Forelimb muscle (tissue), 1 donor: Measurements from ENCODE around the gene MPP1. TPM values are rescaled to one million over a fixed set of nuclear protein-coding genes. Genes with fewer than 3 reads are reported as not detected.
"Not testable (repeated sequence)": the region's sequence is repeated elsewhere in the genome, so short reads cannot be mapped to it uniquely, and the experiment has no call there.

Source experiments
- DNase-seq: peaks from one replicate; pipeline ENCODE4 v3.0.0-alpha.2; 2013; ENCODE audit warnings: low read depth
- polyA plus RNA-seq: library from polyadenylated mRNA; unstranded; fragments of 120-200 nt; gene quantifications from one replicate; pipeline ENCODE4 v1.2.1, GENCODE V29; 2013; ENCODE audit not compliant: insufficient read length

MPP1 gene
- polyA plus RNA-seq = 17.6 TPM

DNA sequence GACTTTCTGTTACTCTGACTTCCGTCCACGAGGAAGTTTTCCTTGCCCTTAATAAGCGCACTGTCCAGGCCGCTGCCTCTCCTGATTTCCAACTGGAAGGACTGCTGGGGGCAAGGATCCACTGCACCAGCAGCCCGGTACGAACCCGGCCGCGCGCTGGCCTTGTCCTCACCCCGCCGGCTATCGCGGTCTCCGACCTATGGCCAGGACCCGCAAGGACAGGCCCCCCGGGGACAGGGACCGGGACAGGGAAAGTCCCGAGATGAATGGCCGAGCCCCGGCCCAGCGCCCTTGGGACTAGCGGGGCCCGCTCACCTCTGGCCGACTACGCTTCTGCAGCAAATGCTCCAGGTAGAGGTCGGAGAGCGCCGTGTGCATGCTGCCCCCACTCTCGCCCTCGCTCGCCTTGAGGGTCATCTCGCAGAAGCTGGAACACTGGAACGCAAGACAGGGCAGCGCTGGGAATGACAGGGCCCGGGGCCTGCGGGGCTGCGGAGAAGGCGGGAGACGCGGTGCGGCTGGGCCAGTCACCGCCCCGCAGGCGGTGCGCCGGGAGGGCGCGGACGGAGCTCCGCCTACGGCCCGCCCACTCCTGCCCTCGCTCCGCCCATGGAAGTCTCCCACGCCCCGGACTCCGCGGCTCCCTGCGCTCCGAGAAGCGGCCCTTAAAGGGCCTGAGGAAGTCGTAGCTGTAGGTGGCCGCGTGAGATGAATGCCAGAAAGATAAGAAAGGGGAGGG is at the start of gene MPP1:
Gene MPP1 (minus strand): TSS at position 529 of the 739 bp plus-strand sequence. CDS start 112 bp downstream, at position 417.
- peak; percentile 38 for DNase-seq

DNA sequence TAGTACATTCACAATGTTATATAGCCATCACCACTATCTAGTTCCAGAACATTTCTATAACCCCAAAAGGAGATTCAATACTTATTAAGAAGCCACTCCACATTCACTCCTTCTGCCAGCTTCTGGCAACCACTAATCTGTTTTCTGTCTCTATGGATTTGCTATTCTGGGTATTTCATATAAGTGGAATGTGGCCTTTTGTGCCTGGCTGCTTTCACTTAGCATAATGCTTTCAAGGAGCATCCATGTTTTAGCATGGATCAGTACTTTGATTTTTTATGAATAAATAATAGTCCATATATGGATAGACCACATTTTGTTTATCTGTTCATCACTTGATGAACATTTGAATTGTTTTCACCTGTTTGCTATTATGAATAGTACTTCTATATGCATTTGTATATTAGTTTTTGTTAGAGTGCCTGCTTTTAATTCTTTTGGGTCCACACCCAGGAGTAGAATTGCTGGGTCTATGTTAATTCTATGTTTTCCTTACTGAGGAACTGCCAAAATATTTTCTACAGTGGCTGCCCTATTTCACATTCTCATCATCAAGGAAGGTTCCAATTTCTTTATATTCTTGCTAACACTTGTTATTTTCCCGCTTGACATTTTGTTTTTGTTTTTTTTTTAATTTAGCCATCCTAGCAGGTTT is 45.8 kb upstream of the MPP1 start:
- DNase-seq = no peak

DNA sequence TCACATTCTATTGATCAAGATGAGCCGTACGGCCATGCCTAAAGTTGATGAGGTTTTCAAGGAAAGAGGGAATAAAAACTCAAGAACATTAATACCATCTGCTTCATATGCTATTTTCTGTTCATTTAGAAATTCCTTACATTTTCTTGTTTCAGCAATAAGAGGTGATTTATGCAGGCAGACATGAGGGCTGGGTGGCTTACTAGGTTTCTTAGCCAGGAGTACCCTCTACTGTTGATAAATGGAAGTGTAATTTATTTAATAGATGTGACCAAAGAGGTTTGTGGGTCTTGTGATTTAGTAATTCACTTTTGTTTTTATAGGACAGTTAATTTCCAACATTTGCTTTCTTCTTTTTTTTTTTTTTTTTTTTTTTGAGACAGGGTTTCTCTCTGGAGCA is 35.6 kb upstream of the MPP1 start:
- DNase-seq = peak; percentile 9

DNA sequence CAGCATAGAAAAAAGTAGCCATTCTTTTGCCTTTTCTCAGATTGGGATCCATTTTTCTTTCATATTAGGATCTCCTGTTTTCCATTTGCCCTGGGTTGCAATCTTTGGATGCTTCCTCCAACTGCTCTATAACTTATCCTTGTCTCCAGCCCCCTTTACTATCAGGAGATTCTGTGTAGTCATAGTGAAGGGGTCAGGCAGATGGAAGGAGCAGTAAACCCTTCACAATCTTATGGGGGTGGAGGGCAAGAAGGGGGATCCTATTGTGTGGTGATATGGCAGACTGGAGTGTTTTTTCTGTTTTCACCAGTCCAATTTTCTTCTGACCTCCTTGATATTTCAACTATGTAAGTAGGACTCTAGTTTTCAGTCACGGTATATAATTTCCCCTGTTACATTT is 30.9 kb upstream of the MPP1 start:
- DNase-seq = no peak

DNA sequence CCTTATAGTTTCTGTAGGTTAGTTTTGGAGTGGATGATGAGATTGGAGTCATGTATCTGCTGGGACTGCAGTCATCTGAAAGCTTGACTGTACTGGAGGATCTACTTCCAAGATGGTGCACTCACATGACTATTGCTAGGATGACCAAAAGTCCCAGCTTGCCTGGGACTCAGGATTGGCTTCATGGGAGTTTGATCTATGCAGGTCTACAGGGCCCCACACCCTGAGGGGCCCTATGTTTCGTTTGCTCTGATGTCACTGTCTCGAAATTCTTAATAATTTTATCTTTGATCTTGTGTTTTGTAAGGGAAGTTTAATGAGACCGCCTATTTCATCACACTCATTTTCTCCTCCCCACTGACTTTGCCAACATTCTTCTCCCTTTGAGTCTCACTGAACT is 29.3 kb upstream of the MPP1 start, which contains the start of gene SMIM9:
Gene SMIM9 (minus strand): TSS at position 101 of the 400 bp plus-strand sequence. CDS start 3,806 bp downstream, outside the sequence.
- DNase-seq = no peak

DNA sequence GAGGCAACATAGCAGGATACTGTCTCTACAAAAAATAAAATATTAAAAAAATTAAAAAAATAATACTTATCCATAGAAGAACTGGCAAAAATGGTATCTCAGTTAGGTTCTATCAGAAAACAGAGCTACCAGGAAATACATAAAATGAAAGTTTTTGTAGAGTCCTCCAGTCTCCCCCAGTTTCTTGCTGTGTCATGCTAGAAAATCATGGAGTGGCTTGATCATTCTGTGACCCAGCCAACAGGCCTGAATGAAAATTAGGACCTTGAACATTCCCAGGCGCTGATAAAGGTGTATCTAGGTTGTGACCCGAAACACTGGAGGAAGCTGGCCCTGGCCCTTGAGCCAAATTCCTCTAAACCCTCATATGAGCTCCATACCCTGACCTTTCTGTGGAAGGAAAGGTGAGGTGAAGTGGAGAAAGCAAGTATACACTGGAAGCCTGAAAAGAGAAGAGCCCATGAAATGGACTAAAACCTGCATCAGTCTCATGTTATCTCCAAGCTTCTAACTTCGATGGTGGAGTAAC is 28.5 kb upstream of the MPP1 start:
- DNase-seq = no peak

DNA sequence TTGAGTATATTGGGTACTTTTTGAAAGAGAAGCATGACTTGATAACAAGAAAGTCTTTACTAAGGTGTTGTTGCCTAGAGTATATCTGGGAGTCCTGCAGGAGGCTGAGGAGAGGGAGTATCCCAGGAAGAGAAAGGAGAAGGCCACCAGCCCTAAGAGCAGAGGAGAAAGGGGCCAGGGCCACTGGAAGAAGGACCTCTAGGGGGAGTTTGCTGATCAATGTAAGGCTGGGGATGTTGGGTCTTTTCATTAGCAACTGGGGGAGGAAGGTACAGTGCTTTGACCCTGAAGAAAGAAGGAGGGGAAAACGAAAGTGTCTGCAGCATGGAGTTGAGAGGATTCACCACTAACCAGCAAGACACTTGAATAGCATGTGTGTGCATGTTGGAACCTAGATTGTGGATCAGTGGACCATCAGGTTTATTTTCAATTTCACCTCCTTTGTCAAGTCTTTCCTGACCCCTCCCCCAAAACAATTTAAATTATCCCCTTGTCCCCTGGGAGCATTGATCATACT is 24.7 kb upstream of the MPP1 start:
- no peak for DNase-seq

DNA sequence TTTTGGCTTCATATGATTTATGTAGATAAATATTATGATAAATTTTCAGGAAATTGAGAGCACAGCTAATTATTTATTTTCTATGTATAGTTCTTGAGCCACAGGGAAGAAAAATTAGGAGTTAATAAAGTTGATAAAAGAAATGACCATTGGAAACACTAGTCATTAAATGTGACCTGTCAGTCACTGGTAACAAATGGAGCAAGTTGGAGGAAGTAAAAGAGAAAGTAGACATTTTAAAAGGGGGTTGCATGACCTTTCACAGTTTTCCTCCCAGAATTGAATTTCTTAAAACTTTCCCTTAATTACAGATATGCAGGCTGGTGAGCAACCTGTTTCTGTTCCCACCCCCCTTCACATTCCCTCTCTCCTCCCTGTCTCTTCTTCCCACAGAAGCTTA is 23.8 kb upstream of the MPP1 start:
- no peak for DNase-seq

DNA sequence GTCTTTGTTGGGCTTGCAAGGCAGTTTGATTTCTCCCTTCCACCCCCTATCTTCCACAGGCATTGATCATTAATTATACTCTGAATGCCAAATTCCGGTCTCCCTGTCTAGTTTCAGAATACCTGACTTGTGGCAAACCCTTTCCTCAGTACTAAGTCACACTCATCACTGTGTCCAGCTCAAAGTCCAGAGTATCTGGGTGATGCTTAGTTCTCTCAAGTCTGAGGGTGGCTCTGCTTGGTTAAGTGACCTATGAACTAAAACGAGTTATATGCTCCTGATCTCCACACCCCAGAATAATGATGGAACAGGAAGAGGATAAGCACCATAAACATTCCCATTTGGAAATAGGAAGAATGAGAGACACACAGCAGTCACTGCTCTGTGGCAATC is 22.7 kb upstream of the MPP1 start:
- DNase-seq = no peak

DNA sequence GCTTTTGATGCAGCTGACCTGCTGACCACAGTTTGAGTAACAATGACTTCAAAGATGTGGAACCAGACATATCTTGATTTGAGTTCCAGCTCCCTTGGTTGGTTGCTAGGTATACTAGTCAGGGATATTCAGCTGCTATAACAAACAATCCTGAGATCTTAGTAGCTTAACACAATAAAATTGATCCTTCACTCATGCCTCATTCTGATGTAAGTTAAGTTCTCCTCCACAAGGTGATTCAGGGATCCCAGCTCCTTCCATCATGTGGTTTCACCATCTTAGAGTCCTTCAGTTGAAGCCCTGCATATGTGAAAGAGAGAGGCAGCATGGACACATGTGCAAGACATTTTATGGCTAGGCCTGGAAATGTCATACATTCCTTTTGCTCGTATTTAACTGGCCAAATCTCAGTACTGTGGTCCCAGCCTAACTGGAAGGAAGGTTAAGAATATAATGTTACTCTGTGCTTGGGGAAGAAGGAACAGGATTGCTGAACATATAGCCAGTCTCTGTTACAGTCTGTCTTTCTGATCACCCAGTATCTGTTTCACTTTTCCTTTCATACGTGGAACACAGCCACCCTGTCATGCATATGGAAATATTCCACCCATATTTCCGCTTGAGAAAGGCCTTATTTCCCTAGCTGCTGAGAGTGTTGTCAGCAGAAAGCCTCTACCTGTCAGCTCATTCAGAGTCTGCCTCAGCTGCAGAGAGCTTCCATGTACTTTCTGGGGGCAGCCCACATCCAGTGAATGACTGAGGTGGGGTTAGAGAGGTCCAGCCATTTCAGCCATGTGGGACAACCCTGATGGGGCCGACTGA is 22.1 kb upstream of the MPP1 start:
- no peak for DNase-seq

DNA sequence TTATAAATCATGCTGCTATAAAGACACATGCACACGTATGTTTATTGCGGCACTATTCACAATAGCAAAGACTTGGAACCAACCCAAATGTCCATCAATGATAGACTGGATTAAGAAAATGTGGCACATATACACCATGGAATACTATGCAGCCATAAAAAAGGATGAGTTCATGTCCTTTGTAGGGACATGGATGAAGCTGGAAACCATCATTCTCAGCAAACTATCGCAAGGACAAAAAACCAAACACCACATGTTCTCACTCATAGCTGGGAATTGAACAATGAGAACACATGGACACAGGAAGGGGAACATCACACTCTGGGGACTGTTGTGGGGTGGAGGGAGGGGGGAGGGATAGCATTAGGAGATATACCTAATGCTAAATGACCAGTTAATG is 20.3 kb upstream of the MPP1 start:
- DNase-seq = not testable (repeated sequence)

DNA sequence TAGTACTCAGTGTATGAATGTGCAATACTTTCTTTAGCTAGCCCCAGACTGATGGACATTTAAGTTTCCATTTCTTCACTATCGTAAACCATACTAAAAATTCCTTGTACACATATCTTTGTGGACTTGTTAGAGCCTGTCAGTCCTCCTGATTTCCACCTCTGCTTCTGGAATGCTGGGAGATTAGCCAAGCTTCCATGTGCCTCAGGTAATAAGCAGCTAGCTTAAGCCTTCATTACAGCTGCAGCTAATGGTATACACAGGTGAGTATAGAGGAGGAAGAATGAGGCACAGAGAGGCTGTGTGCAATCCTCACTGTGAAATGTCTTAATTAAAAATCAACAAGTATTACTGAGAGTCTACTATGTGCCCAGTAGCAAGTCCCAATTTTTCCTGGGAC is 19.4 kb upstream of the MPP1 start:
- DNase-seq = no peak

DNA sequence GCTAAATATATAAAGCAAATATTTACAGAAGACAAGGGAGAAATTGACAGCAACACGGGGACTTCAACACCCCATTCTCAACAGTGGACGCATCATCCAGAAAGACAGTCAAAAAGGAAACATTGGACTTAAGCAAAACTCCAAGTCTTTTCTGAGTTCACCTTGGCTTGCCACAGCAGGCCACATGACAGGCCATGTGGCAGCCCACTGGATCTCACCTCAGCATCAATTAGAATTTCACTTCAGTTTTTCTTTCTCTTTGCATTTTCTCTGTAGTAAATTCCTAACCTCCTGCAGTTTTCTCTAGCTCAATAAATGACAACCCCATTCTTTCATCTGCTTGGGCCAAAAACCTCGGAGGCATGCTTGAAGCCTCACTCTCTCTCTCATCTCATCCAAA is 16.7 kb upstream of the MPP1 start:
- DNase-seq = no peak

DNA sequence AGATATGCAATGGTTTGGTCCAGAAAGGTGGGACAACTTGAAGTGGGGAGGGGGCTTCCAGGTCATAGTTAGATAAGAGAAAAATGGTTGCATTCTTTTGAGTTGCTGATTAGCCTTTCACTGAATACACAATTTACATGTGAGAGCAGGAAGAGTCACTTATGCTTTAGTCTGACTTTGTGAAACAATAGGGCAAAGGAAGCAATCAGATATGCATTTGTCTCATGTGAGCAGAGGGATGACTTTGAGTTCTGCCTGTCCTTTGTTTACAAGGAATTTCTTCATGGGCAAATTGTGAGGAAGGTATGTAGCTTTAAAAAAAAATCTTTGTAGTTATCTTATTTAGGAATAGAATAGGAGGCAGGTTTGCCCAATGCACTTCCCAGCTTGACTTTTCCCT is 16.2 kb upstream of the MPP1 start:
- DNase-seq = no peak

DNA sequence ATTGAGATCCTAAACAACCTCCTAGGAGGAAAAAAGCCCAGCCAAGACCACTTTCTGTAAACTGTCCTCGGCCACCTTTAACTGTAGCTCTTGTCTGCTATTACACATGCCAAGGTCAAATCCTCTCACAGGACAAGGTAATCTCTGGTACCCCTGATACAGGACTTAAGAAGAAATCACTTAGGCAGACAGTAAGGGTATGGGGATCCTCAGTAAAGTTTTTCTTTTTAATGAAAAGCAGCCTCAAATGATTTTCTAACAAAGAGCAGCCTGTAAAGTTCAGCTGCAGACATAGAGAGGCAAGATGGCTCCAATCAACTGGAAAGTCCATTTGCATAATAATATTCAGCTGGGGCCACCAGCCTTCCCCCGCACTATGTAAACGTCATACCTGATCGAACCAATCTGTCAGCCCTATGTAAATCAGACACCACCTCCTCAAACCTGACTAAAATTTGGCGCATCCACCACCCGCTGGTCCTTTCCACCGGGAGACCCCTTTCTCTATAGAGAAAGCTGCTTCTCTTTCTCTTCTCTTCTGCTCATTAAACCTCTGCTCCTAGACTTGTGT is 14.6 kb upstream of the MPP1 start:
- DNase-seq = no peak

DNA sequence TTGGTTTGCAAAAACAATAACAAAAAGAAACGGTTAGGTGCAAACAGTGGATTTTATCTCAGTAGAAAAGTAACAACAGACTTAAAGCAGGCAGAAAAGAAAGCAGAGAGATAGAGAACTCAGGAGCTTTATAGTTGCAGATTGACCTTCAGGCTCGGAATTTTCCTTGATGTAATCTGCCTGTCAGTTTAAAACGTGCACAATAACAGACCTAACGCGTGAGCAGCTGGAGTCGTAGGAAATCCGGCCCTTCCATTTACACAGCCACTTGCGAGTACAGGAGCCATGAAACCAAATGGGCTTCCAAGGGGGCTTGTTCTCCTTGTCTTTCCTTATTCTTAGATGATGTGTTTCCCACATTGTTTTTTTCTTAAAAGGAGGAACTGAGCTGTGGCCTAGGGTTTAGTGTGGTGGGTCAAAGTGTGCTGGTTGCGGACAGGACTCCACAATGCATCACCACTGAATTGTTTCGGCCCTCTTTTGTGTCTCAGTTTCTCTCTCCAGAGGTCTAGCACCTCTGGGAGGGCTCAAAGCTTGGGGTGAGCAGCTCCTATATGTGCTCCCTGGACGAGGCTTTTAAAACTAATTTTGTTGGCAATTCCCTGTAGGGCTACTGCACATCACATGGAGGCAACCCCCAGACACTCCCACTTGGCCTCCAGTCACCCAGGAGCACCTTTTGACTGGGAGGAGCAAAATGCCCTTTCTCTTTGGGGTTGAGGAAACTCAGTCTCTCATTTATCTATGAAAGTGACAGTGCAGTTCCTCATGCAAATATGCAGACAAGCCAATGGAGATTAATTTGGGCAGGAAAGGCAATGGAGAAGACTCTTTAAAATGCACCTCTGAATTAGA is 13.9 kb upstream of the MPP1 start:
- no peak for DNase-seq

DNA sequence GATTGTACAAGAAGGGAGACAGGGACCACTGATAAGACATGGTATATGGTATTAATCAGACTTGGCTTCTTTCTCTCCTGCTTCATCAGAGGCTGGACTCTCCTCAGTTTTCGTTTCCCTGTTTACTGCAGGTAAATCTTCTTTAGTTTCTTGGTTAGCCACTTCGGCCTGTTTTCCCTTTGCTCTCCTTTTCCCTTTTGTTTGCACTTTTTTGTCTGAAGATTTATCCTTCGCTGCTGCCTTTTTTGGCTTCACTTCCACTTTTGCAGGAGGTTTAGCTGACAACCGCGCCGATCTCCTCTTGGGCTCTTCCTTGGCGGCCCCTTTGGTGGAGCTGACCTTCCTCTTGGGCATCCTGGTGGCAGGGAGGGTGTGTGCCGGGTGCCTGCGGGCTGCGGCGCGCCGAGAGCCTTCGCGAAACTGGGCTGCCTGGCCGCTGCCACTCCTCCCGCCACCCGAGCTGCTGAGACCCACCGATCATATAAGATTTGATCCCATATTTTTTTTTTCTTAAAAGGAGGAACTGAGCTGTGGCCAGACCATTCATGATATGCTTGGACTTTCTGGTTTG is 11.8 kb upstream of the MPP1 start:
- DNase-seq = not testable (repeated sequence)

DNA sequence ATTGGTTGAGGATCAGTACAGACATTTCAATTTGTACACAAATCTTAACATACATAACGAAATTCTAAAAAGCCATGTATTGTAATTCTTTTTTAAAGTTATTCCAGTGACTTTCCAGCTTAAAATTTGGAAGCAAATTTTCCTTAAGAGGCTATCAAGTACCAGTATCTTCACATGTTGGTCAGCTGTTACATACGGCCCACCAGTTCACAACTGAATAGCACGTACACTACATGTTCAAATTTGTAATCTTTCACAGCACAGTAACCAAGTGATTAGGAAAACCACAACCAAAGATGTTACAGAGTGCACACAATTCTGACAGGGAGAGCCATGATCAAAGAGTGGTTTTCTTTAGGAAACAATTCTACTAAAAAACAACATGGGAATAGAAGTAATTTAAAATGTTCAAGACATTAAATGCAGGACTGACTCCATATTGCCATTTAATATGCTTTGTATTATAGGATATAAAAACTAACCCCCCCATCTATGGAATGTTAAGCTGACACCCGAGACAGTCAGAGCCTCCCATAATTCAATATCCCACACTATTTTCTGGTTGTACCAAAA is 11.1 kb upstream of the MPP1 start:
- DNase-seq = not testable (repeated sequence)

DNA sequence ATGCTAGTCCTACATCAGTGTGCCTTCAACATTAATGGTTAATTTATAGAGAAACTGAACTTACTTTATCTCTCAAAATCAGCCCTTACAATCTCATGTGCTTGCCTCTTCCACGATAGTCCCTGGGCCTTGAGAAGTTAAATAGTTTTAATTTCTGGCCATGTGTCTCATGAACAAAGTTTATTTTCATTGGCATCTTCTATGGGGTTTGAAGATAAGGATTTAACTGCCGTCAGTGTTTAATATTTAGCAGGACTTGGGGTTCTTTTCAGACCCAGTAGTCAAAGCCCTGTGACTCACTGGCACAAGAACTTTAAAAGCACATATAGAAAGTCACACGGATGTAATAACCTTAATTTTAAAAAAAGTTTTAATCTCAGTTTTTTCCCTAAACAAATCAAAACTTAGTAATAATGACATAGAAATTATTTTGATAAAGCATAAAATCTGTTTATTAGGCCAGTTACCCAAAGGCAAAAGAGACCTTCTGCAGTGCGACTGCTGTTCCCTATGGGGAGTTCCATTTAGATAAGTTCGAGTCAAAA is 10.1 kb upstream of the MPP1 start:
- DNase-seq = no peak

DNA sequence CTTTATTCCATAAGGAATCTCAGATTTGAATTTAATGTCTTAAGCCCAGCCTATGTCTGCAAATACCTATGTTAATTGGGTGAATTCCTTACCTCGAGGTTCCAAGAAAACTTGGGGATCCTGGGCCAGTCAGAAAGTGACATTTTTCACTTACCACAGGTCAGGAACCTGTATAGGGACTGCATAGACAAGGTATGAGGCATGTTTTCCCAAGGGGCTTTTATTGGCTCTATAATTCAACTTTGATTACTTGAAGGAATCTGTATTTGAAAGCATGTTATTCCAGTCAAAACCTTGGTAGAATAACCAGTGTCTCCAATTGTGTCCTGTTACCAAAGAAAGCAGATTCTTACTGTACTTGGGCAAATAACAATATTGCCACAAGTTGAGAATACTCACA is 8.5 kb upstream of the MPP1 start:
- no peak for DNase-seq
